H1 (cell line): ENCODE data around the gene EDC3. TPM values are rescaled to one million over a fixed set of nuclear protein-coding genes. Genes with fewer than 3 reads are reported as not detected.

Experiments
- CTCF ChIA-PET: fragments of 300-600 bp; sonication (Branson Sonifier 250); formaldehyde crosslinking; loops from one replicate; lab custom pipeline; 2021; ENCODE audit not compliant: partially characterized antibody; lab: Charles Lee
- POLR2A ChIA-PET: fragments of 300-600 bp; sonication (Branson Sonifier 250); formaldehyde crosslinking; loops from one replicate; lab custom pipeline; 2021; ENCODE audit warnings: inconsistent platforms; ENCODE audit not compliant: partially characterized antibody; lab: Charles Lee
- DNase-seq, 2 experiments: peaks; one replicate each; pipeline versions ENCODE4 v3.0.0 to v3.0.0-alpha.2; 2010 to 2022; ENCODE audit warnings: low spot score in 2 of 2, low read depth in 1 of 2, mixed read lengths in 1 of 2
- FAIRE-seq: peaks from 2 replicates; lab custom pipeline; 2011; peaks lifted over from hg19 to GRCh38; lab: Jason Lieb, UNC
- H2AFZ ChIP-seq: 2 replicates; pipeline ENCODE4 v1.8.1; 2012; ENCODE audit warnings: low read length, inconsistent platforms
- H2AK5ac ChIP-seq: 2 replicates; pipeline ENCODE4 v1.6.1; 2013; ENCODE audit warnings: low read depth, low read length
- H2BK120ac ChIP-seq: replicated peaks from 2 replicates; pipeline ENCODE3; 2013; ENCODE audit warnings: low read depth, low read length, inconsistent platforms
- H2BK12ac ChIP-seq: 2 replicates; pipeline ENCODE4 v1.6.1; 2013; ENCODE audit warnings: low read depth, low read length
- H2BK15ac ChIP-seq: 2 replicates; pipeline ENCODE4 v1.6.1; 2013; ENCODE audit warnings: low read length
- H2BK20ac ChIP-seq: 2 replicates; pipeline ENCODE4 v1.6.1; 2013; ENCODE audit warnings: low read length
- H2BK5ac ChIP-seq: 2 replicates; pipeline ENCODE4 v1.6.1; 2013; ENCODE audit warnings: low read depth, low read length
- H3K14ac ChIP-seq: 2 replicates; pipeline ENCODE4 v1.6.1; 2013; ENCODE audit warnings: inconsistent platforms; ENCODE audit not compliant: insufficient read length
- H3K18ac ChIP-seq: 2 replicates; pipeline ENCODE4 v1.6.1; 2013; ENCODE audit warnings: low read length; ENCODE audit errors: extremely low read depth
- H3K23ac ChIP-seq: 2 replicates; pipeline ENCODE4 v1.6.1; 2013; ENCODE audit warnings: inconsistent platforms; ENCODE audit not compliant: insufficient read length
- H3K23me2 ChIP-seq: 2 replicates; pipeline ENCODE4 v1.6.1; 2013; ENCODE audit warnings: low read depth, low read length
- H3K27ac ChIP-seq: 2 replicates; pipeline ENCODE4 v1.6.1; 2011; ENCODE audit warnings: low read depth, low read length, inconsistent platforms
- H3K27me3 ChIP-seq, 4 experiments: replicated peaks in 1 of 4; 1 replicate in 1 of 4; 2 replicates in 3 of 4; pipeline versions ENCODE4 v1.6.1 to v1.8.1; 2011 to 2013; ENCODE audit warnings: low read length in 3 of 4, mild to moderate bottlenecking in 3 of 4, inconsistent platforms in 2 of 4, mixed read lengths in 2 of 4, moderate library complexity in 1 of 4; ENCODE audit not compliant: control insufficient read depth in 3 of 4, insufficient read depth in 3 of 4; ENCODE audit errors: extremely low read depth in 1 of 4
- H3K36me3 ChIP-seq, 4 experiments: 2 replicates each; pipeline versions ENCODE4 v1.6.1 to v1.8.1; 2011 to 2013; ENCODE audit warnings: mild to moderate bottlenecking in 4 of 4, low read length in 3 of 4, moderate library complexity in 2 of 4, control low read depth in 1 of 4, inconsistent platforms in 1 of 4; ENCODE audit not compliant: insufficient read depth in 4 of 4, control insufficient read depth in 2 of 4
- H3K4ac ChIP-seq: replicated peaks from 2 replicates; pipeline ENCODE3; 2013; ENCODE audit warnings: low read length, low read depth, mixed read lengths, inconsistent platforms; ENCODE audit not compliant: insufficient read length
- H3K4me1 ChIP-seq, 4 experiments: replicated peaks in 1 of 4; 1 replicate in 1 of 4; 2 replicates in 3 of 4; pipeline versions ENCODE4 v1.6.1 to v1.8.1; 2011 to 2013; ENCODE audit warnings: low read length in 3 of 4, inconsistent platforms in 2 of 4, mixed read lengths in 1 of 4; ENCODE audit not compliant: insufficient read depth in 4 of 4, control insufficient read depth in 3 of 4
- H3K4me2 ChIP-seq, 2 experiments: 2 replicates each; pipeline versions ENCODE4 v1.6.1 to v1.8.1; 2011 to 2013; ENCODE audit warnings: low read depth in 2 of 2, low read length in 2 of 2, control low read depth in 1 of 2, inconsistent platforms in 1 of 2, mild to moderate bottlenecking in 1 of 2; ENCODE audit not compliant: insufficient read depth in 1 of 2
- H3K4me3 ChIP-seq, 4 experiments: fragments of 200-600, 300-600 bp in 1 of 4; sonication (generic), shearing (Covaris generic), sonication (Bioruptor Twin) in 1 of 4; 2 replicates each; pipeline versions ENCODE4 v1.5.1 to v1.8.1; 2011 to 2016; ENCODE audit warnings: low read length in 4 of 4, low read depth in 3 of 4, control low read depth in 2 of 4, inconsistent platforms in 2 of 4, mild to moderate bottlenecking in 2 of 4, mixed read lengths in 1 of 4, moderate library complexity in 1 of 4; ENCODE audit not compliant: insufficient read depth in 2 of 4; ENCODE audit errors: extremely low read depth in 1 of 4
- H3K56ac ChIP-seq: replicated peaks from 2 replicates; pipeline ENCODE3; 2013; ENCODE audit warnings: low read depth, mild to moderate bottlenecking, mixed read lengths, low read length, inconsistent platforms; ENCODE audit not compliant: insufficient read length
- H3K79me1 ChIP-seq: 2 replicates; pipeline ENCODE4 v1.6.1; 2013; ENCODE audit warnings: low read depth, low read length, control low read depth
- H3K79me2 ChIP-seq, 2 experiments: 2 replicates each; pipeline versions ENCODE4 v1.6.1 to v1.8.1; 2012 to 2013; ENCODE audit warnings: low read length in 2 of 2, mild to moderate bottlenecking in 2 of 2, inconsistent platforms in 1 of 2; ENCODE audit not compliant: insufficient read depth in 2 of 2, control insufficient read depth in 1 of 2
- H3K9ac ChIP-seq, 4 experiments: replicated peaks in 1 of 4; 1 replicate in 1 of 4; 2 replicates in 3 of 4; pipeline versions ENCODE4 v1.6.1 to v1.8.1; 2011 to 2013; ENCODE audit warnings: low read depth in 3 of 4, low read length in 3 of 4, control low read depth in 2 of 4, mild to moderate bottlenecking in 2 of 4, moderate library complexity in 2 of 4, inconsistent platforms in 1 of 4; ENCODE audit errors: extremely low read depth in 1 of 4
- H3K9me3 ChIP-seq, 2 experiments: 2 replicates each; pipeline versions ENCODE4 v1.6.1 to v1.8.1; 2012 to 2013; ENCODE audit warnings: mild to moderate bottlenecking in 2 of 2, moderate library complexity in 2 of 2, control low read depth in 1 of 2, inconsistent platforms in 1 of 2, low read depth in 1 of 2, low read length in 1 of 2, mixed read lengths in 1 of 2; ENCODE audit not compliant: insufficient read depth in 2 of 2
- H4K20me1 ChIP-seq, 2 experiments: replicated peaks in 1 of 2; 2 replicates each; pipeline versions ENCODE3 to v1.8.1; 2011 to 2013; ENCODE audit warnings: inconsistent platforms in 2 of 2, low read length in 2 of 2, mild to moderate bottlenecking in 1 of 2; ENCODE audit not compliant: insufficient read depth in 2 of 2, control insufficient read depth in 1 of 2
- H4K5ac ChIP-seq: 2 replicates; pipeline ENCODE4 v1.6.1; 2013; ENCODE audit warnings: low read length, low read depth, mixed read lengths, inconsistent platforms; ENCODE audit not compliant: insufficient read length
- H4K8ac ChIP-seq: 2 replicates; pipeline ENCODE4 v1.8.0; 2013; ENCODE audit warnings: mild to moderate bottlenecking, moderate library complexity, low read length, inconsistent platforms; ENCODE audit not compliant: insufficient read depth; ENCODE audit errors: extremely low read depth
- H4K91ac ChIP-seq: replicated peaks from 2 replicates; pipeline ENCODE3; 2013; ENCODE audit warnings: low read length, mixed read lengths, inconsistent platforms; ENCODE audit not compliant: insufficient read length
- CHD2 ChIP-seq: IDR thresholded peaks from 2 replicates; pipeline ENCODE4 v1.6.1; 2012; ENCODE audit warnings: low read length, improper control_type of control experiment
- CREB1 ChIP-seq: IDR thresholded peaks from 2 replicates; pipeline ENCODE4 v1.6.1; 2012; ENCODE audit warnings: inconsistent platforms
- EP300 ChIP-seq, 2 experiments: IDR thresholded peaks; 1 replicate in 1 of 2; 2 replicates in 1 of 2; pipeline ENCODE4 v1.6.1; 2011 to 2012; ENCODE audit warnings: low read depth in 2 of 2, low read length in 2 of 2, mild to moderate bottlenecking in 2 of 2, borderline replicate concordance in 1 of 2, inconsistent platforms in 1 of 2, moderate library complexity in 1 of 2
- EZH2 ChIP-seq: fragments of 200-600 bp; sonication (generic); IDR thresholded peaks from 2 replicates; pipeline ENCODE4 v1.7.1; 2012; ENCODE audit warnings: low read depth, mild to moderate bottlenecking, moderate library complexity, low read length, inconsistent platforms; ENCODE audit not compliant: severe bottlenecking
- HDAC2 ChIP-seq, 2 experiments: fragments of 300-600 bp in 1 of 2; sonication (generic) in 1 of 2; IDR thresholded peaks; 2 replicates each; pipeline ENCODE4 v1.6.1; 2011 to 2012; ENCODE audit warnings: low read depth in 2 of 2, low read length in 2 of 2, mild to moderate bottlenecking in 2 of 2, moderate library complexity in 2 of 2, borderline replicate concordance in 1 of 2, inconsistent platforms in 1 of 2
- KDM5A ChIP-seq: fragments of 200-600 bp; IDR thresholded peaks from 2 replicates; pipeline ENCODE4 v1.7.1; 2012; ENCODE audit warnings: mild to moderate bottlenecking, low read length, inconsistent platforms, mixed read lengths
- PHF8 ChIP-seq: fragments of 200-600 bp; sonication (generic); conservative IDR thresholded peaks from 2 replicates; pipeline ENCODE4 v1.7.1; 2012; ENCODE audit warnings: low read depth, mild to moderate bottlenecking, inconsistent platforms, low read length, moderate library complexity
- RBBP5 ChIP-seq: IDR thresholded peaks from 2 replicates; pipeline ENCODE4 v1.7.1; 2012; ENCODE audit warnings: low read depth, mild to moderate bottlenecking, inconsistent platforms, low read length, moderate library complexity, borderline replicate concordance
- RFX5 ChIP-seq: IDR thresholded peaks from 2 replicates; pipeline ENCODE4 v1.6.1; 2011; ENCODE audit warnings: low read depth, low read length, improper control_type of control experiment, borderline replicate concordance
- SP2 ChIP-seq: IDR thresholded peaks from 2 replicates; pipeline ENCODE4 v1.6.1; 2012; ENCODE audit warnings: mild to moderate bottlenecking, low read length, inconsistent platforms
- ZNF274 ChIP-seq: IDR thresholded peaks from 2 replicates; pipeline ENCODE4 v1.7.0; 2012; ENCODE audit warnings: low read length, borderline replicate concordance; ENCODE audit errors: extremely low read depth
- WGBS, 2 experiments: shearing (Covaris generic) in 1 of 2; methylation state at CpG; one replicate each; pipeline versions ENCODE4 v1.1.6 to v1.1.7; 2013 to 2015; ENCODE audit warnings: low lambda C conversion rate in 2 of 2, mixed read lengths in 2 of 2, inconsistent platforms in 1 of 2, low coverage in 1 of 2, missing lambda C conversion rate in 1 of 2; ENCODE audit not compliant: insufficient replicate concordance in 2 of 2, insufficient coverage in 1 of 2, insufficient read length in 1 of 2; ENCODE audit errors: extremely low coverage in 1 of 2, missing lambda C conversion rate in 1 of 2; 5-methylcytosine and 5-hydroxymethylcytosine counted together
- polyA plus RNA-seq, 7 experiments: library from polyadenylated mRNA; depleted of rRNA in 3 of 7; stranded (reverse) in 5 of 7; unstranded in 2 of 7; fragments of >200 nt in 5 of 7; fragments of 200-250 nt in 2 of 7; gene quantifications; 1 replicate in 5 of 7; 2 replicates in 1 of 7; 4 replicates in 1 of 7; pipeline versions ENCODE4 v1.2.1 to v1.2.3, GENCODE V29; 2011 to 2013; ENCODE audit warnings: missing spikeins in 2 of 7, mixed read lengths in 2 of 7
- total RNA-seq: library from RNA; stranded (reverse); fragmentation: NEBNext Ultra II Directional; extraction: Animal tissue kit (Norgen Biotek cat#: 25700); gene quantifications from 2 replicates; pipeline ENCODE4 v1.2.1, GENCODE V29; 2021
- TF ChIP-seq, protein P1 (sequence below): IDR thresholded peaks from 2 replicates; pipeline ENCODE4 v1.6.1; 2012; ENCODE audit warnings: inconsistent platforms

Gene EDC3
- total and polyA plus RNA-seq, 2 of the 8 experiments (the other 6 are each of a cell fraction or from before 2014, with no cell fraction given) = 45.0 to 50.8 TPM

GRCh38 chr15:74622758-74623157 is 73.1 kb downstream of the EDC3 start:
- Histone ChIP-seq H2AK5ac (no peak overlapping the region), H2AFZ (no peak overlapping the region), H3K56ac (no peak overlapping the region), H2BK20ac (no peak overlapping the region), H4K20me1 (peaks cover 18 to 64% of the 10 kb centered on the region in 2 experiments), H3K27me3 (no peaks in the 10 kb centered on the region), H4K91ac (no peak overlapping the region), H3K4me2 (no peak overlapping the region), H3K36me3 (peaks cover 46 to 64% (median 56%) of the 10 kb centered on the region in 4 experiments), H3K23me2 (no peaks in the 10 kb centered on the region), H2BK120ac (no peak overlapping the region), H2BK5ac (no peak overlapping the region), H3K4ac (no peak overlapping the region), H2BK12ac (no peak overlapping the region), H3K9me3 (no peaks in the 10 kb centered on the region), H3K18ac (no peak overlapping the region), H3K27ac (no peak overlapping the region), H3K14ac (no peak overlapping the region), H2BK15ac (no peak overlapping the region), H3K23ac (no peak overlapping the region), H3K4me3 (no peak overlapping the region), H4K8ac (no peak overlapping the region), H3K79me1 (peaks cover 9% of the 10 kb centered on the region; the same call in 1 of the 2 replicates), H3K4me1 (no peaks in the 10 kb centered on the region; a peak in 1 of 7 replicates), H3K79me2 (peaks cover 0 to 26% of the 10 kb centered on the region in 2 experiments; a peak in 3 of 4 replicates), H3K9ac (no peak overlapping the region), H4K5ac (no peak overlapping the region)
- WGBS, 2 experiments = 96% methylated on average over 3 of the region's 3 CpGs; no CpG with 5 or more reads in 1 of the 2 experiments
- DNase-seq (no peak), FAIRE-seq (no peak)
- POLR2A ChIA-PET = interaction anchor here (1.5 to 2.9 kb wide), 3 partner anchors 8 to 146 kb away, joined by 4 to 9 read pairs (median 7); no protein-coding TSS in a partner anchor
- CTCF ChIA-PET = interaction anchor here (1.6 to 37.5 kb wide), 5 partner anchors 19 to 327 kb away, joined by 4 to 1439 read pairs (median 6); partner anchors contain the start of genes CSK and CYP1A2
- TF ChIP-seq EZH2 (no peak), SP2 (no peak), RBBP5 (no peak), ZNF274 (no peak), HDAC2 (IDR thresholded peaks at IDR 0.05; ENCODE audit: borderline replicate concordance in 1 of 2, low read depth in 2 of 2, low read length in 2 of 2) (no peak), CREB1 (no peak), EP300 (IDR thresholded peaks at IDR 0.05; ENCODE audit: borderline replicate concordance in 1 of 2, low read depth in 2 of 2, low read length in 2 of 2) (no peak), PHF8 (no peak), KDM5A (no peak), RFX5 (no peak), CHD2 (no peak)
- TF ChIP-seq, protein P1, sequence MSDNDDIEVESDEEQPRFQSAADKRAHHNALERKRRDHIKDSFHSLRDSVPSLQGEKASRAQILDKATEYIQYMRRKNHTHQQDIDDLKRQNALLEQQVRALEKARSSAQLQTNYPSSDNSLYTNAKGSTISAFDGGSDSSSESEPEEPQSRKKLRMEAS = no peak
